K562 (cell line): ENCODE data around the gene BRPF1. TPM values are rescaled to one million over a fixed set of nuclear protein-coding genes. Genes with fewer than 3 reads are reported as not detected.

ENCODE experiments used
- ETV1 ChIP-seq: fragments of 450-650 bp; conservative IDR thresholded peaks from 2 replicates; pipeline ENCODE4 v1.6.1; 2016; ENCODE audit warnings: missing genetic modification characterization, control low read depth, low read depth, missing compliant biosample characterization
- MEIS2 ChIP-seq: fragments of 450-650 bp; IDR thresholded peaks from 2 replicates; pipeline ENCODE4 v1.6.1; 2014; ENCODE audit warnings: mild to moderate bottlenecking; ENCODE audit not compliant: partially characterized antibody
- polyA plus RNA-seq, 8 experiments: library from polyadenylated mRNA; depleted of rRNA in 4 of 8; stranded (reverse) in 5 of 8; unstranded in 3 of 8; fragments of >200 nt; fragmentation: Nextera tagmentation in 2 of 8; fragmentation: Illumina TruSeq in 1 of 8; extraction: Ambion mirVana in 2 of 8; extraction: Trizol in 1 of 8; gene quantifications; 2 replicates each; pipeline versions ENCODE4 v1.2.1 to v1.2.3, GENCODE V29; 2011 to 2014; ENCODE audit warnings: inconsistent platforms in 1 of 8, missing spikeins in 1 of 8
- total RNA-seq, 7 experiments: library from RNA; depleted of rRNA in 6 of 7; stranded (reverse); fragments of >200 nt in 6 of 7; fragmentation: Illumina TruSeq in 2 of 7; extraction: Trizol in 2 of 7; gene quantifications; 2 replicates each; pipeline versions ENCODE4 v1.2.1 to v1.2.3, GENCODE V29; 2011 to 2021; ENCODE audit warnings: low replicate concordance in 1 of 7
- TF ChIP-seq, protein P1 (sequence below), 2 experiments: fragments of 450-650 bp; formaldehyde crosslinking in 1 of 2; IDR thresholded peaks; 2 replicates each; pipeline versions ENCODE4 v1.4.0 to v1.6.1; 2014 to 2020; ENCODE audit warnings: mild to moderate bottlenecking in 2 of 2, borderline replicate concordance in 1 of 2, low read depth in 1 of 2
- TF ChIP-seq, protein P2 (sequence below): fragments of 250-450 bp; sonication (Bioruptor Pico); IDR thresholded peaks from 2 replicates; pipeline ENCODE4 v1.5.0; 2021; ENCODE audit warnings: mild to moderate bottlenecking, borderline replicate concordance

Gene BRPF1
- total and polyA plus RNA-seq, 9 of the 15 experiments (the other 6 are each of a cell fraction or from before 2014, with no cell fraction given) = 1.1 to 40.2 (median 23.5) TPM

DNA sequence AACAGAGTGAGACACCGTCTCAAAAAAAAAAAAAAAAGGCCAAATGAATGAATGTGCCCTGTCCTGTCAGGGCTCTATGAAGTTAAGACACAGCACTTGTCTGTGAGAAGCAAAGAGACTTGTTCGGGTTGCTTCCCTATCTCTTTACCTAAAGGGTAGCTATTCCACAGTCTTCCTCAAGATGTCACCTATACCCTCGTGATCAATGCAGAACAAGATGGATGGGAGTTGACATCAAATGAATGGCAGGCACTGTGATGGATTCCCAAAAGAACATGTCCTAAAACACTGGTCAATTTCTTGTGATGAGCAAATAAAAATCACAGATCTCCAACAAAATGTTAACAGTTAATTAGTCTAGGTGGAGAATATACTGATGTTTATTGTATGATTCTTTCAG, 51.2 kb downstream of the BRPF1 start (continued):
- TF ChIP-seq, protein P1, sequence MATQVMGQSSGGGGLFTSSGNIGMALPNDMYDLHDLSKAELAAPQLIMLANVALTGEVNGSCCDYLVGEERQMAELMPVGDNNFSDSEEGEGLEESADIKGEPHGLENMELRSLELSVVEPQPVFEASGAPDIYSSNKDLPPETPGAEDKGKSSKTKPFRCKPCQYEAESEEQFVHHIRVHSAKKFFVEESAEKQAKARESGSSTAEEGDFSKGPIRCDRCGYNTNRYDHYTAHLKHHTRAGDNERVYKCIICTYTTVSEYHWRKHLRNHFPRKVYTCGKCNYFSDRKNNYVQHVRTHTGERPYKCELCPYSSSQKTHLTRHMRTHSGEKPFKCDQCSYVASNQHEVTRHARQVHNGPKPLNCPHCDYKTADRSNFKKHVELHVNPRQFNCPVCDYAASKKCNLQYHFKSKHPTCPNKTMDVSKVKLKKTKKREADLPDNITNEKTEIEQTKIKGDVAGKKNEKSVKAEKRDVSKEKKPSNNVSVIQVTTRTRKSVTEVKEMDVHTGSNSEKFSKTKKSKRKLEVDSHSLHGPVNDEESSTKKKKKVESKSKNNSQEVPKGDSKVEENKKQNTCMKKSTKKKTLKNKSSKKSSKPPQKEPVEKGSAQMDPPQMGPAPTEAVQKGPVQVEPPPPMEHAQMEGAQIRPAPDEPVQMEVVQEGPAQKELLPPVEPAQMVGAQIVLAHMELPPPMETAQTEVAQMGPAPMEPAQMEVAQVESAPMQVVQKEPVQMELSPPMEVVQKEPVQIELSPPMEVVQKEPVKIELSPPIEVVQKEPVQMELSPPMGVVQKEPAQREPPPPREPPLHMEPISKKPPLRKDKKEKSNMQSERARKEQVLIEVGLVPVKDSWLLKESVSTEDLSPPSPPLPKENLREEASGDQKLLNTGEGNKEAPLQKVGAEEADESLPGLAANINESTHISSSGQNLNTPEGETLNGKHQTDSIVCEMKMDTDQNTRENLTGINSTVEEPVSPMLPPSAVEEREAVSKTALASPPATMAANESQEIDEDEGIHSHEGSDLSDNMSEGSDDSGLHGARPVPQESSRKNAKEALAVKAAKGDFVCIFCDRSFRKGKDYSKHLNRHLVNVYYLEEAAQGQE (IDR thresholded peaks at IDR 0.05; ENCODE audit: borderline replicate concordance) = peak; percentile 24; the same call in 1 of the 2 replicates
- TF ChIP-seq, protein P1 (CRISPR knock-in tag; IDR thresholded peaks at IDR 0.05; ENCODE audit: low read depth) = no peak
- TF ChIP-seq ETV1 = no peak
- TF ChIP-seq, protein P2, sequence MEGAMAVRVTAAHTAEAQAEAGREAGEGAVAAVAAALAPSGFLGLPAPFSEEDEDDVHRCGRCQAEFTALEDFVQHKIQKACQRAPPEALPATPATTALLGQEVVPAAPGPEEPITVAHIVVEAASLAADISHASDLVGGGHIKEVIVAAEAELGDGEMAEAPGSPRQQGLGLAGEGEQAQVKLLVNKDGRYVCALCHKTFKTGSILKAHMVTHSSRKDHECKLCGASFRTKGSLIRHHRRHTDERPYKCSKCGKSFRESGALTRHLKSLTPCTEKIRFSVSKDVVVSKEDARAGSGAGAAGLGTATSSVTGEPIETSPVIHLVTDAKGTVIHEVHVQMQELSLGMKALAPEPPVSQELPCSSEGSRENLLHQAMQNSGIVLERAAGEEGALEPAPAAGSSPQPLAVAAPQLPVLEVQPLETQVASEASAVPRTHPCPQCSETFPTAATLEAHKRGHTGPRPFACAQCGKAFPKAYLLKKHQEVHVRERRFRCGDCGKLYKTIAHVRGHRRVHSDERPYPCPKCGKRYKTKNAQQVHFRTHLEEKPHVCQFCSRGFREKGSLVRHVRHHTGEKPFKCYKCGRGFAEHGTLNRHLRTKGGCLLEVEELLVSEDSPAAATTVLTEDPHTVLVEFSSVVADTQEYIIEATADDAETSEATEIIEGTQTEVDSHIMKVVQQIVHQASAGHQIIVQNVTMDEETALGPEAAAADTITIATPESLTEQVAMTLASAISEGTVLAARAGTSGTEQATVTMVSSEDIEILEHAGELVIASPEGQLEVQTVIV (CRISPR knock-in tag) = 0 out of 2 replicates have a peak, but pooled peaks have one; percentile 17
- peak; percentile 75 for TF ChIP-seq MEIS2
- TF ChIP-seq, all 486 proteins: peak for 10
